Keratinocyte (primary cell): ENCODE data around the gene RBPJ. TPM values are rescaled to one million over a fixed set of nuclear protein-coding genes. Genes with fewer than 3 reads are reported as not detected.

Experiments
- DNase-seq: peaks from one replicate; pipeline ENCODE4 v3.0.0-alpha.2; 2011; ENCODE audit warnings: low read depth, missing footprints, low spot score
- FAIRE-seq: peaks from 2 replicates; lab custom pipeline; 2011; peaks lifted over from hg19 to GRCh38; lab: Jason Lieb, UNC
- H2AFZ ChIP-seq: 2 replicates; pipeline ENCODE4 v1.6.0; 2012; ENCODE audit warnings: low read length, control low read depth, inconsistent platforms; ENCODE audit not compliant: control insufficient read depth
- H3K27ac ChIP-seq: 2 replicates; pipeline ENCODE4 v1.5.1; 2011; ENCODE audit warnings: low read length; ENCODE audit not compliant: control insufficient read depth, insufficient read depth
- H3K27me3 ChIP-seq: 3 replicates; pipeline ENCODE4 v1.6.0; 2011; ENCODE audit warnings: low read length; ENCODE audit not compliant: control insufficient read depth, insufficient read depth; ENCODE audit errors: extremely low read depth
- H3K36me3 ChIP-seq, 2 experiments: 2 replicates in 1 of 2; 3 replicates in 1 of 2; pipeline ENCODE4 v1.5.1; 2011; ENCODE audit warnings: low read length in 2 of 2, mild to moderate bottlenecking in 1 of 2; ENCODE audit not compliant: control insufficient read depth in 2 of 2, insufficient read depth in 2 of 2; ENCODE audit errors: extremely low read depth in 1 of 2
- H3K4me1 ChIP-seq: 3 replicates; pipeline ENCODE4 v1.5.1; 2011; ENCODE audit warnings: low read length; ENCODE audit not compliant: control insufficient read depth, insufficient read depth; ENCODE audit errors: extremely low read depth
- H3K4me2 ChIP-seq: 3 replicates; pipeline ENCODE4 v1.6.0; 2011; ENCODE audit warnings: low read depth, low read length; ENCODE audit not compliant: control insufficient read depth, insufficient read depth; ENCODE audit errors: extremely low read depth
- H3K4me3 ChIP-seq, 3 experiments: fragments of 200-600 bp in 1 of 3; sonication (generic) in 1 of 3; 2 replicates in 2 of 3; 3 replicates in 1 of 3; pipeline ENCODE4 v1.5.1; 2011 to 2016; ENCODE audit warnings: low read length in 3 of 3, mild to moderate bottlenecking in 3 of 3, control low read depth in 2 of 3, inconsistent platforms in 1 of 3, low read depth in 1 of 3, mixed read lengths in 1 of 3, mixed run types in 1 of 3, moderate library complexity in 1 of 3; ENCODE audit not compliant: control insufficient read depth in 2 of 3, insufficient read depth in 2 of 3; ENCODE audit errors: extremely low read depth in 1 of 3
- H3K79me2 ChIP-seq: 2 replicates; pipeline ENCODE4 v1.6.0; 2012; ENCODE audit warnings: low read length; ENCODE audit not compliant: control insufficient read depth, insufficient read depth
- H3K9ac ChIP-seq: 3 replicates; pipeline ENCODE4 v1.6.0; 2011; ENCODE audit warnings: low read length; ENCODE audit not compliant: control insufficient read depth, insufficient read depth; ENCODE audit errors: extremely low read depth
- H3K9me1 ChIP-seq: 3 replicates; pipeline ENCODE4 v1.6.0; 2011; ENCODE audit warnings: low read length; ENCODE audit not compliant: control insufficient read depth, insufficient read depth; ENCODE audit errors: extremely low read depth
- H3K9me3 ChIP-seq: 2 replicates; pipeline ENCODE4 v1.5.1; 2012; ENCODE audit warnings: low read depth, low read length; ENCODE audit not compliant: control insufficient read depth
- H4K20me1 ChIP-seq: 3 replicates; pipeline ENCODE4 v1.6.0; 2011; ENCODE audit warnings: low read length; ENCODE audit not compliant: control insufficient read depth, insufficient read depth; ENCODE audit errors: extremely low read depth
- EZH2 ChIP-seq: IDR thresholded peaks from one replicate; pipeline ENCODE4 v1.6.1; 2012; ENCODE audit warnings: inconsistent platforms, mild to moderate bottlenecking, low read length, moderate library complexity
- dilution Hi-C: fragments of 300-500 bp; cut with MboI; formaldehyde crosslinking; loops from one replicate; pipeline ENCODE4 v1.7.0; 2020; ENCODE audit warnings: low sequenced_read_pairs; ENCODE audit not compliant: extremely low pct_ligation_motif_present
- polyA plus RNA-seq, 5 experiments: library from polyadenylated mRNA; depleted of rRNA in 3 of 5; stranded (reverse) in 3 of 5; stranded (forward) in 1 of 5; unstranded in 1 of 5; fragments of >200 nt; gene quantifications; 1 replicate in 1 of 5; 2 replicates in 3 of 5; 3 replicates in 1 of 5; pipeline versions ENCODE4 v1.2.1 to v1.2.3, GENCODE V29; 2011 to 2012; ENCODE audit warnings: missing spikeins in 2 of 5, low read depth in 1 of 5, low replicate concordance in 1 of 5
- TF ChIP-seq, protein P1 (sequence below), 3 experiments: IDR thresholded peaks in 1 of 3; conservative IDR thresholded peaks in 1 of 3; optimal IDR thresholded peaks in 1 of 3; 2 replicates in 2 of 3; 3 replicates in 1 of 3; pipeline versions ENCODE3 to v1.5.1; 2011; ENCODE audit warnings: low read length in 3 of 3, mild to moderate bottlenecking in 3 of 3, moderate library complexity in 2 of 3, control low read depth in 1 of 3, inconsistent platforms in 1 of 3; ENCODE audit not compliant: insufficient read depth in 2 of 3; ENCODE audit errors: extremely low read depth in 1 of 3

RBPJ gene
- polyA plus RNA-seq, 1 donor (not counting 4 experiments of a cell fraction or from before 2014, with no cell fraction given): 38.0 TPM

DNA sequence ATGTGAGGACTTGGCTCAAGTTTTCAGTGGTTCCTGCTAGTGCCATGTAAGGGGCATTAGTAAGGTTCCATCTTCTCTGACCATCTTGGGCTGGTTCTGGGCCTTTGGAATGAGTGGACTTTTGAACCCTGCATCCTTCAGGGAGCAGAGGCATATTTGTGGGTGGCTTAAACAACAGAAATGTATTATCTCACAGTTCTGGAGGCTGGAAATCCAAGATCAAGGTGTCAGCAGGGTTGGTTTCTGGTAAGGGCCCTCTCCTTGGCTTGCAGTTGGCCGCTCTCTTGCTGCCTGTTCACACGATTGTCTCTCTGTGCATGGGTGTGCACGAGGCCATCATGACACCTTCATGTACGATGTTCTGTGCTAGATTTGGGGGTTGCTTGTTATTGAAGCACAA, 148.2 kb downstream of the RBPJ start:
- no peak for FAIRE-seq
- Histone ChIP-seq H3K9me3 (no peaks in the 10 kb centered on the region), H3K27me3 (no peaks in the 10 kb centered on the region), H3K9ac (no peak overlapping the region), H2AFZ (no peak overlapping the region), H3K4me2 (no peak overlapping the region), H3K9me1 (no peaks in the 10 kb centered on the region), H3K4me1 (no peaks in the 10 kb centered on the region), H3K36me3 (no peaks in the 10 kb centered on the region), H3K79me2 (no peaks in the 10 kb centered on the region), H3K4me3 (no peak overlapping the region), H4K20me1 (no peaks in the 10 kb centered on the region), H3K27ac (no peak overlapping the region)
- no peak for DNase-seq
- TF ChIP-seq, protein P1, sequence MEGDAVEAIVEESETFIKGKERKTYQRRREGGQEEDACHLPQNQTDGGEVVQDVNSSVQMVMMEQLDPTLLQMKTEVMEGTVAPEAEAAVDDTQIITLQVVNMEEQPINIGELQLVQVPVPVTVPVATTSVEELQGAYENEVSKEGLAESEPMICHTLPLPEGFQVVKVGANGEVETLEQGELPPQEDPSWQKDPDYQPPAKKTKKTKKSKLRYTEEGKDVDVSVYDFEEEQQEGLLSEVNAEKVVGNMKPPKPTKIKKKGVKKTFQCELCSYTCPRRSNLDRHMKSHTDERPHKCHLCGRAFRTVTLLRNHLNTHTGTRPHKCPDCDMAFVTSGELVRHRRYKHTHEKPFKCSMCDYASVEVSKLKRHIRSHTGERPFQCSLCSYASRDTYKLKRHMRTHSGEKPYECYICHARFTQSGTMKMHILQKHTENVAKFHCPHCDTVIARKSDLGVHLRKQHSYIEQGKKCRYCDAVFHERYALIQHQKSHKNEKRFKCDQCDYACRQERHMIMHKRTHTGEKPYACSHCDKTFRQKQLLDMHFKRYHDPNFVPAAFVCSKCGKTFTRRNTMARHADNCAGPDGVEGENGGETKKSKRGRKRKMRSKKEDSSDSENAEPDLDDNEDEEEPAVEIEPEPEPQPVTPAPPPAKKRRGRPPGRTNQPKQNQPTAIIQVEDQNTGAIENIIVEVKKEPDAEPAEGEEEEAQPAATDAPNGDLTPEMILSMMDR (optimal IDR thresholded peaks at IDR 0.05 in 1 of 3, IDR thresholded peaks at IDR 0.05 in 1 of 3, conservative IDR thresholded peaks at IDR 0.05 in 1 of 3; ENCODE audit: extremely low read depth in 1 of 3, insufficient read depth in 2 of 3, low read length in 3 of 3): no peak
- TF ChIP-seq EZH2: no peak
- dilution Hi-C loops: no loop called here

- Histone ChIP-seq H3K4me1 (no peaks in the 10 kb centered on the region), H3K9me3 (no peaks in the 10 kb centered on the region), H3K4me3 (no peak overlapping the region), H3K9me1 (no peaks in the 10 kb centered on the region), H3K9ac (no peak overlapping the region), H3K4me2 (no peak overlapping the region), H3K27me3 (no peaks in the 10 kb centered on the region), H3K79me2 (no peaks in the 10 kb centered on the region), H2AFZ (no peak overlapping the region), H3K27ac (no peak overlapping the region), H3K36me3 (no peaks in the 10 kb centered on the region), H4K20me1 (no peaks in the 10 kb centered on the region)
- TF ChIP-seq, protein P1 (optimal IDR thresholded peaks at IDR 0.05 in 1 of 3, IDR thresholded peaks at IDR 0.05 in 1 of 3, conservative IDR thresholded peaks at IDR 0.05 in 1 of 3; ENCODE audit: extremely low read depth in 1 of 3, insufficient read depth in 2 of 3, low read length in 3 of 3): no peak
- no peak for TF ChIP-seq EZH2
- FAIRE-seq: no peak
- dilution Hi-C loops: no loop called here
- no peak for DNase-seq
Measured at GRCh38 chr4:26471890-26472289, 151.1 kb downstream of the RBPJ start.
